HUES64 (cell line): ENCODE results near the gene SPINK2.

Experiments used
- H3K27ac ChIP-seq: 2 replicates; pipeline ENCODE4 v1.7.0; 2013; ENCODE audit warnings: low read depth, low read length, inconsistent platforms
- H3K27me3 ChIP-seq: 2 replicates; pipeline ENCODE4 v1.6.1; 2013; ENCODE audit warnings: mild to moderate bottlenecking, low read length; ENCODE audit not compliant: insufficient read depth
- H3K36me3 ChIP-seq: 2 replicates; pipeline ENCODE4 v1.6.1; 2013; ENCODE audit warnings: mild to moderate bottlenecking, low read length; ENCODE audit not compliant: insufficient read depth
- H3K4me1 ChIP-seq: 2 replicates; pipeline ENCODE4 v1.6.1; 2013; ENCODE audit warnings: mild to moderate bottlenecking, low read length, moderate library complexity; ENCODE audit not compliant: insufficient read depth
- H3K4me3 ChIP-seq: 2 replicates; pipeline ENCODE4 v1.5.1; 2013; ENCODE audit warnings: mild to moderate bottlenecking, low read length, moderate library complexity
- H3K9ac ChIP-seq: 2 replicates; pipeline ENCODE4 v1.6.1; 2013; ENCODE audit warnings: mild to moderate bottlenecking, low read depth, low read length
- H3K9me3 ChIP-seq: 2 replicates; pipeline ENCODE4 v1.6.1; 2013; ENCODE audit warnings: low read depth, low read length; ENCODE audit not compliant: insufficient read depth
- WGBS: fragments of 150-250, 120-280 bp; methylation state at CpG from one replicate; pipeline ENCODE4 v1.1.7; 2013; ENCODE audit warnings: missing lambda C conversion rate; 5-methylcytosine and 5-hydroxymethylcytosine counted together

Gene SPINK2

GRCh38 chr4:56799161-56799759, 22.2 kb downstream of the SPINK2 start:
- Histone ChIP-seq H3K36me3 (no peaks in the 10 kb centered on the region), H3K27me3 (peaks cover 9% of the 10 kb centered on the region), H3K27ac (no peak overlapping the region), H3K4me3 (peak overlapping the region; percentile 75; the same call in 1 of the 2 replicates), H3K9me3 (no peaks in the 10 kb centered on the region), H3K9ac (no peak overlapping the region), H3K4me1 (no peaks in the 10 kb centered on the region)
- 81% methylated on average over 11 of the region's 11 CpGs for WGBS

DNA sequence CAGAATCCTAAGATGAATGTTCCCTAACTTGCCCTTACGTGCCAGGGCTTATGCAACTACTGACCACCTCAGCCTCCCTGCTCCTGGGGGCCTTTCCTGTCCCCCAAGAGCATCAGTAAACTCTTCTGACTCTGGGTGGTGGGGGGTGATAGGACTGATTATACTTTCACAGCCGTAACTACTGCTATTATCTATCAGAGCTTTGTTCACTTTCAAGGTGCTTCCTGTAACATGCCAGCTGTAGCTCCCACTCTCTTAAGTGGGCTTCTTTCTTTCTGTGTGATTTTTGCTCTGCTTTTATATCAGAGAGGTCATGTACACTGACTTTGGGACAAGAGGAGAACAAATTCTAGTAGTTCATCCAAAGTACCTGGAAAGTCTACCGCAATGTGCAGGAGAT, 25.3 kb downstream of the SPINK2 start:
- no peaks in the 10 kb centered on the region for H3K36me3 ChIP-seq
- no peaks in the 10 kb centered on the region for H3K9me3 ChIP-seq
- 100% methylated on average over 2 of the region's 3 CpGs for WGBS

GRCh38 chr4:56791316-56791715, 30.2 kb downstream of the SPINK2 start:
- H3K4me1 ChIP-seq, result peaks cover 8% of the 10 kb centered on the region
- H3K4me3 ChIP-seq, result no peak overlapping the region
- no peaks in the 10 kb centered on the region for H3K27me3 ChIP-seq
- 97% methylated on average over 4 of the region's 4 CpGs for WGBS
- H3K27ac ChIP-seq, result no peak overlapping the region
- no peaks in the 10 kb centered on the region for H3K9me3 ChIP-seq
- no peak overlapping the region for H3K9ac ChIP-seq
- H3K36me3 ChIP-seq, result no peaks in the 10 kb centered on the region

More for the DNA sequence above, 25.3 kb downstream of the SPINK2 start:
- Histone ChIP-seq H3K4me3 (no peak overlapping the region), H3K4me1 (no peaks in the 10 kb centered on the region), H3K27me3 (peaks cover 9% of the 10 kb centered on the region), H3K27ac (no peak overlapping the region), H3K9ac (no peak overlapping the region)

DNA sequence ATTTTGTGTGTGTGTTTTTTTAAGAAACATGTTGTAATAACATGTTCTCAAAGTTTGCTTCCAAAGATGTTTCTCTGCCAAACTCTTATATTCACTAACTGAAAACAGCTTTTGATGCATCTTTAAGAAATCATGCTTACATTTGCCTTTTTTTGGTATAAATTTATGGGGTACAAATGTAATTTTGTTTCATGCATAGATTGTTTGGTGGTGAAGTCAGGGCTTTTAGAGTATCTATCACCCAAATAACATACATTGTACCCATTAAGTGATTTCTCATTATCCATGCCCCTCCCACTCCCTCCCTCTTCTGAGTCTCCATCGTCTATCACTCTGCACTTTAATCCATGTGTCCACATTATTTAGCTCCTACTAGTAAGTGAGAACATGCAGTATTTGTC, 30.8 kb downstream of the SPINK2 start:
- no peaks in the 10 kb centered on the region for H3K27me3 ChIP-seq
- H3K4me1 ChIP-seq, result peaks cover 8% of the 10 kb centered on the region
- no peaks in the 10 kb centered on the region for H3K36me3 ChIP-seq
- H3K4me3 ChIP-seq, result no peak overlapping the region
- no peak overlapping the region for H3K9ac ChIP-seq
- H3K27ac ChIP-seq, result no peak overlapping the region
- WGBS, result 83% methylated on average over 1 of the region's 1 CpG
- no peaks in the 10 kb centered on the region for H3K9me3 ChIP-seq

- H3K9me3 ChIP-seq, result no peaks in the 10 kb centered on the region
- H3K4me3 ChIP-seq, result no peak overlapping the region
- no peak overlapping the region for H3K9ac ChIP-seq
- no peaks in the 10 kb centered on the region for H3K36me3 ChIP-seq
- peaks cover 8% of the 10 kb centered on the region for H3K4me1 ChIP-seq
- no peak overlapping the region for H3K27ac ChIP-seq
- no peaks in the 10 kb centered on the region for H3K27me3 ChIP-seq
- 89% methylated on average over 7 of the region's 7 CpGs for whole genome bisulfite sequencing
These were observed 33.4 kb downstream of the SPINK2 start for GRCh38 chr4:56788081-56788480.

DNA sequence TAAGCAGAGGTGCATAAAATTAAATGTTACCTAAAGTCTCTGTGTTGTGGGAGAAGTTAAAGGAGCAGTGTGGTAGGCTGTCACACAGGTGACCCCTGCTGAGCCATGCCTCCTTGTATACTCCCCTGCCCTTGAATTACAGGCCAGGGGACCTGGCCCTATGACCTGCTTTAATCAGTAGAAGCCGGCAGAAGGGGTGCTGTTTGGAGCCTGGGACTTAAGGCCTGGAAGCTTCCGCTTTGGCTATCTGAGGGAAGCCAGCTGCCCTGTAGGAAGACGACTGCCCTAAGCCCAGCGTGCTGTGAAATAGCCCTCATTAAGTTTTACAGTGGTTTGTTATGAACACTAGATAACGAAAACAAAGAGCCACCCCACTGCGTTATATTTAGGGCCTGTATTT, 34.1 kb downstream of the SPINK2 start:
- peaks cover 8% of the 10 kb centered on the region for H3K4me1 ChIP-seq

DNA sequence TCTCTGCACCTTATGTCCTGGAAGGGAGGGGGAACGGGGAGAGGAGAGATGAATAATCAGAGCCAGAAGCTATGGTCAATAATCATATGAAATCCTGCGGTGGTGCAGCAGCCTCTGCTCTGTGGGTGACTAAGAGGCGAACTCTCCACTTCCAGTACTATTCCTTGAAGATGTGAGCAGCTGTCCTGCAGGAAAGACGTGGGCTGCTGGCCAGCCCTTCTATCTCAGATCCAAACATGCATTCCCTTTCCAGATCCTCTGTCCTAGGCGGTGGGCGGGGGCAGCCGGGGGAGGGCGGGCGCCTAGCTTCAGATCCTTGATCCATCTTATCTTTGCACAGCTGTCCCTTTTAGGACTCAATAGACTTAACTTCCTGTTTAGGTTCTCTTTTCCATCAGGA, 34.5 kb downstream of the SPINK2 start:
- no peaks in the 10 kb centered on the region for H3K36me3 ChIP-seq
- no peak overlapping the region for H3K27ac ChIP-seq
- 43% methylated on average over 9 of the region's 9 CpGs for WGBS
- H3K9me3 ChIP-seq, result no peaks in the 10 kb centered on the region
- peaks cover 8% of the 10 kb centered on the region for H3K4me1 ChIP-seq
- no peak overlapping the region for H3K9ac ChIP-seq
- H3K4me3 ChIP-seq, result no peak overlapping the region
- H3K27me3 ChIP-seq, result no peaks in the 10 kb centered on the region

More for the DNA sequence above, 34.1 kb downstream of the SPINK2 start:
- H3K9me3 ChIP-seq, result no peaks in the 10 kb centered on the region
- no peaks in the 10 kb centered on the region for H3K36me3 ChIP-seq
- no peak overlapping the region for H3K9ac ChIP-seq
- H3K27me3 ChIP-seq, result no peaks in the 10 kb centered on the region
- 53% methylated on average over 6 of the region's 6 CpGs for WGBS
- H3K27ac ChIP-seq, result no peak overlapping the region
- no peak overlapping the region for H3K4me3 ChIP-seq

DNA sequence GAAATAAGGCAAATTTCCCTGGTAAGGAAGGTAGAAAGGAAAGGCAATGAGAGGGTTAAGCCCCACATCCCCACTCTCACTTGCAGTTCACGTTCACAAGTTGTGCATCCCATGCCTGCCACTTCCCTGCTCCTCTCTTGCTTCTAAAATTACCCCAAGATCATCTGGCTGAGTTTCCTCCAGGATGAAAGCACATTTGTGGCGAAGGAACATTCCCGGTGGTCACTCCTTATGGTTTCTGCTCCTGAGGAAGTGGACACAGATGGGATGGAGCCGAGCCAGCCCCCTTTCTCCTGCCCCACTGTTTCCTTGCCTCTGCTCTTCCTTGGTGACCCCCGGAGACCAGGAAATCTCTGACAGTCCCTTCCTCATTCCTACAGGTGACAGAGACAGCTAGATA, 37.5 kb downstream of the SPINK2 start:
- Histone ChIP-seq H3K9me3 (no peaks in the 10 kb centered on the region), H3K27ac (no peak overlapping the region), H3K9ac (no peak overlapping the region), H3K4me1 (peaks cover 8% of the 10 kb centered on the region), H3K4me3 (no peak overlapping the region), H3K36me3 (no peaks in the 10 kb centered on the region), H3K27me3 (no peaks in the 10 kb centered on the region)
- 77% methylated on average over 5 of the region's 5 CpGs for WGBS

GRCh38 chr4:56782019-56782418, 39.5 kb downstream of the SPINK2 start:
- no peak overlapping the region for H3K9ac ChIP-seq
- no peaks in the 10 kb centered on the region for H3K4me1 ChIP-seq
- no peak overlapping the region for H3K27ac ChIP-seq
- no peaks in the 10 kb centered on the region for H3K36me3 ChIP-seq
- WGBS, result 92% methylated on average over 8 of the region's 8 CpGs
- no peak overlapping the region for H3K4me3 ChIP-seq
- H3K9me3 ChIP-seq, result no peaks in the 10 kb centered on the region
- no peaks in the 10 kb centered on the region for H3K27me3 ChIP-seq

GRCh38 chr4:56773346-56773745, 48.2 kb downstream of the SPINK2 start:
- H3K27ac ChIP-seq, result no peak overlapping the region
- H3K4me1 ChIP-seq, result peaks cover 6% of the 10 kb centered on the region
- no peaks in the 10 kb centered on the region for H3K9me3 ChIP-seq
- no peak overlapping the region for H3K9ac ChIP-seq
- H3K27me3 ChIP-seq, result no peaks in the 10 kb centered on the region
- no peak overlapping the region for H3K4me3 ChIP-seq
- WGBS, result 80% methylated on average over 1 of the region's 1 CpG
- H3K36me3 ChIP-seq, result no peaks in the 10 kb centered on the region

DNA sequence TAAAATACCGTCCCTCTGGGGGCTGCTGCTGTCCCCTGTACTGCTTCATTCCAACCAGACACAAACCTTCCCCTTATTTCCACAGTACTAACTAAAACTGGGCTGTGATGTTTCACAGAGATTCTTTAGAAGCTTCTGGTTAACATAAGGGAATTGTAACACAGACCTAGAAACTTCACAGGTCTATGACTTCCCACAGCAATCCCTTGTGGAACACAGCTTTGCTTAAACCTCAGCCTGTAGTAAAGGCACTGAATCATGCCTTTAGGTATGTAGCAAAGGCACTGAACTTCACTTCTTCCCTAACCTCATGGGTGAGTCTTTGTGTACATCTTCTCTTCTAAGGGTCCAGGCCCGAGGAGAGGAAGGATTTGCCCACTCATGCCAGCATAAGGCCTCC, 49.4 kb downstream of the SPINK2 start:
- no peak overlapping the region for H3K4me3 ChIP-seq

GRCh38 chr4:56768763-56769162, 52.7 kb downstream of the SPINK2 start:
- Histone ChIP-seq H3K9ac (no peak overlapping the region), H3K36me3 (no peaks in the 10 kb centered on the region), H3K27ac (no peak overlapping the region), H3K4me3 (no peak overlapping the region), H3K27me3 (no peaks in the 10 kb centered on the region), H3K4me1 (peaks cover 17% of the 10 kb centered on the region), H3K9me3 (no peaks in the 10 kb centered on the region)
- 44% methylated on average over 3 of the region's 4 CpGs for WGBS

More for the DNA sequence above, 49.4 kb downstream of the SPINK2 start:
- Histone ChIP-seq H3K9ac (no peak overlapping the region), H3K36me3 (no peaks in the 10 kb centered on the region), H3K4me1 (peaks cover 10% of the 10 kb centered on the region), H3K27me3 (no peaks in the 10 kb centered on the region), H3K9me3 (no peaks in the 10 kb centered on the region), H3K27ac (no peak overlapping the region)
- 88% methylated on average over 2 of the region's 2 CpGs for WGBS
